H9 (cell line): ENCODE data around the gene MAML3. TPM values are rescaled to one million over a fixed set of nuclear protein-coding genes. Genes with fewer than 3 reads are reported as not detected.
A peak's percentile ranks its signal among the peaks of the same experiment; 100 is the strongest.

Source experiments
- DNase-seq: peaks from one replicate; pipeline ENCODE4 v3.0.0-alpha.2; 2017
- H2AFZ ChIP-seq: one replicate; pipeline ENCODE4 v1.6.1; 2013; ENCODE audit warnings: mild to moderate bottlenecking, low read length, control low read depth, moderate library complexity
- H2AK5ac ChIP-seq: 2 replicates; pipeline ENCODE4 v1.6.1; 2013; ENCODE audit warnings: low read length, control low read depth, mixed read lengths; ENCODE audit not compliant: insufficient read length
- H2BK120ac ChIP-seq: one replicate; pipeline ENCODE4 v1.6.1; 2013; ENCODE audit warnings: low read depth, mild to moderate bottlenecking, low read length, control low read depth, inconsistent platforms; ENCODE audit not compliant: poor library complexity, severe bottlenecking
- H2BK12ac ChIP-seq: 2 replicates; pipeline ENCODE4 v1.6.1; 2013; ENCODE audit warnings: low read length, control low read depth, mixed read lengths, low read depth; ENCODE audit not compliant: insufficient read length
- H2BK15ac ChIP-seq: 2 replicates; pipeline ENCODE4 v1.6.1; 2013; ENCODE audit warnings: low read depth, low read length, control low read depth
- H2BK20ac ChIP-seq: one replicate; pipeline ENCODE4 v1.6.1; 2013; ENCODE audit warnings: low read depth, mild to moderate bottlenecking, low read length, control low read depth, inconsistent platforms; ENCODE audit not compliant: poor library complexity, severe bottlenecking
- H2BK5ac ChIP-seq: 2 replicates; pipeline ENCODE4 v1.6.1; 2013; ENCODE audit warnings: low read length, control low read depth, mixed read lengths; ENCODE audit not compliant: insufficient read length
- H3K14ac ChIP-seq: 2 replicates; pipeline ENCODE4 v1.6.1; 2013; ENCODE audit warnings: low read length, control low read depth; ENCODE audit not compliant: insufficient read depth
- H3K18ac ChIP-seq: 2 replicates; pipeline ENCODE4 v1.6.1; 2013; ENCODE audit warnings: low read depth, mild to moderate bottlenecking, mixed read lengths, low read length, control low read depth; ENCODE audit not compliant: insufficient read length
- H3K23ac ChIP-seq: 2 replicates; pipeline ENCODE4 v1.6.1; 2013; ENCODE audit warnings: low read length, control low read depth, mixed read lengths, low read depth; ENCODE audit not compliant: insufficient read length
- H3K23me2 ChIP-seq: 2 replicates; pipeline ENCODE4 v1.6.1; 2013; ENCODE audit warnings: low read depth, mild to moderate bottlenecking, mixed read lengths, low read length, control low read depth; ENCODE audit not compliant: insufficient read length, poor library complexity, severe bottlenecking
- H3K27ac ChIP-seq: 2 replicates; pipeline ENCODE4 v1.5.1; 2013; ENCODE audit warnings: low read length, control low read depth, mixed read lengths, low read depth; ENCODE audit not compliant: insufficient read length
- H3K27me3 ChIP-seq: 2 replicates; pipeline ENCODE4 v1.6.1; 2013; ENCODE audit warnings: low read length, control low read depth, inconsistent platforms; ENCODE audit not compliant: insufficient read depth
- H3K4ac ChIP-seq: 2 replicates; pipeline ENCODE4 v1.6.1; 2013; ENCODE audit warnings: low read depth, mild to moderate bottlenecking, control low read depth, inconsistent platforms, low read length, moderate library complexity
- H3K4me1 ChIP-seq: 2 replicates; pipeline ENCODE4 v1.6.1; 2013; ENCODE audit warnings: low read length, control low read depth, inconsistent platforms; ENCODE audit not compliant: insufficient read depth
- H3K4me2 ChIP-seq: 2 replicates; pipeline ENCODE4 v1.6.1; 2013; ENCODE audit warnings: low read length, control low read depth, mixed read lengths; ENCODE audit not compliant: insufficient read length, insufficient read depth
- H3K56ac ChIP-seq: 2 replicates; pipeline ENCODE4 v1.6.1; 2013; ENCODE audit warnings: low read depth, mild to moderate bottlenecking, mixed read lengths, low read length, control low read depth; ENCODE audit not compliant: insufficient read length
- H3K79me1 ChIP-seq: 2 replicates; pipeline ENCODE4 v1.6.1; 2013; ENCODE audit warnings: low read depth, mild to moderate bottlenecking, moderate library complexity, low read length, control low read depth, inconsistent platforms; ENCODE audit not compliant: insufficient read depth, poor library complexity, severe bottlenecking
- H3K79me2 ChIP-seq: 2 replicates; pipeline ENCODE4 v1.6.1; 2013; ENCODE audit warnings: low read length, control low read depth, inconsistent platforms; ENCODE audit not compliant: insufficient read depth
- H3K9ac ChIP-seq: 2 replicates; pipeline ENCODE4 v1.6.1; 2013; ENCODE audit warnings: low read length, control low read depth, mixed read lengths; ENCODE audit not compliant: insufficient read length; ENCODE audit errors: extremely low read depth
- H3K9me3 ChIP-seq: one replicate; pipeline ENCODE4 v1.6.1; 2013; ENCODE audit warnings: low read depth, low read length, inconsistent platforms; ENCODE audit not compliant: control insufficient read depth
- H3T11ph ChIP-seq: one replicate; pipeline ENCODE4 v1.6.1; 2013; ENCODE audit warnings: mild to moderate bottlenecking, low read length, control low read depth, inconsistent platforms
- H4K20me1 ChIP-seq: one replicate; pipeline ENCODE4 v1.6.1; 2013; ENCODE audit not compliant: control insufficient read depth, insufficient read length, insufficient read depth
- H4K5ac ChIP-seq: 2 replicates; pipeline ENCODE4 v1.6.1; 2013; ENCODE audit warnings: low read depth, mild to moderate bottlenecking, mixed read lengths, low read length, control low read depth; ENCODE audit not compliant: insufficient read length
- H4K8ac ChIP-seq: replicated peaks from 2 replicates; pipeline ENCODE4 v1.6.1; 2013; ENCODE audit warnings: low read length, control low read depth, mixed read lengths, low read depth; ENCODE audit not compliant: insufficient read length
- H4K91ac ChIP-seq: 2 replicates; pipeline ENCODE4 v1.6.1; 2013; ENCODE audit warnings: low read depth, mild to moderate bottlenecking, moderate library complexity, mixed read lengths, low read length, control low read depth; ENCODE audit not compliant: insufficient read length
- H3K27ac Mint-ChIP-seq, 3 experiments: 2 replicates in 2 of 3; 3 replicates in 1 of 3; pipeline ENCODE4 v1.8.0; 2020 to 2021; ENCODE audit warnings: mixed read lengths in 3 of 3, mild to moderate bottlenecking in 1 of 3, moderate library complexity in 1 of 3
- H3K27me3 Mint-ChIP-seq: 2 replicates; pipeline ENCODE4 v1.8.0; 2021; ENCODE audit warnings: low read depth, mild to moderate bottlenecking, moderate library complexity, mixed read lengths
- H3K36me3 Mint-ChIP-seq, 3 experiments: 2 replicates in 2 of 3; 3 replicates in 1 of 3; pipeline ENCODE4 v1.8.0; 2020 to 2021; ENCODE audit warnings: low read depth in 3 of 3, mixed read lengths in 3 of 3; ENCODE audit not compliant: insufficient read depth in 1 of 3
- H3K4me1 Mint-ChIP-seq, 2 experiments: 2 replicates each; pipeline ENCODE4 v1.8.0; 2020; ENCODE audit warnings: mixed read lengths in 2 of 2
- H3K4me3 Mint-ChIP-seq, 2 experiments: 2 replicates in 1 of 2; 3 replicates in 1 of 2; pipeline ENCODE4 v1.8.0; 2020 to 2021; ENCODE audit warnings: mild to moderate bottlenecking in 2 of 2, mixed read lengths in 2 of 2, moderate library complexity in 1 of 2
- H3K9me3 Mint-ChIP-seq, 2 experiments: 2 replicates in 1 of 2; 3 replicates in 1 of 2; pipeline ENCODE4 v1.8.0; 2020; ENCODE audit warnings: mild to moderate bottlenecking in 2 of 2, mixed read lengths in 2 of 2, moderate library complexity in 1 of 2
- WGBS: extraction: QIAGEN DNeasy Blood & Tissue Kit; methylation state at CpG from one replicate; pipeline ENCODE4 v1.1.7; 2013; ENCODE audit warnings: missing lambda C conversion rate, low lambda C conversion rate, mixed read lengths; ENCODE audit not compliant: insufficient read length; ENCODE audit errors: extremely low coverage; 5-methylcytosine and 5-hydroxymethylcytosine counted together
- total RNA-seq: library from RNA; stranded (reverse); gene quantifications from 2 replicates; pipeline ENCODE4 v1.2.1, GENCODE V29; 2021
- TF ChIP-seq, protein P1 (sequence below): fragments of 200-600 bp; sonication (generic); conservative IDR thresholded peaks from 3 replicates; pipeline ENCODE4 v1.8.0; 2021; ENCODE audit warnings: antibody characterized with exemption, mild to moderate bottlenecking

The MAML3 gene
- total RNA-seq, 1 experiment from 2014 or later: 3.9 TPM

DNA sequence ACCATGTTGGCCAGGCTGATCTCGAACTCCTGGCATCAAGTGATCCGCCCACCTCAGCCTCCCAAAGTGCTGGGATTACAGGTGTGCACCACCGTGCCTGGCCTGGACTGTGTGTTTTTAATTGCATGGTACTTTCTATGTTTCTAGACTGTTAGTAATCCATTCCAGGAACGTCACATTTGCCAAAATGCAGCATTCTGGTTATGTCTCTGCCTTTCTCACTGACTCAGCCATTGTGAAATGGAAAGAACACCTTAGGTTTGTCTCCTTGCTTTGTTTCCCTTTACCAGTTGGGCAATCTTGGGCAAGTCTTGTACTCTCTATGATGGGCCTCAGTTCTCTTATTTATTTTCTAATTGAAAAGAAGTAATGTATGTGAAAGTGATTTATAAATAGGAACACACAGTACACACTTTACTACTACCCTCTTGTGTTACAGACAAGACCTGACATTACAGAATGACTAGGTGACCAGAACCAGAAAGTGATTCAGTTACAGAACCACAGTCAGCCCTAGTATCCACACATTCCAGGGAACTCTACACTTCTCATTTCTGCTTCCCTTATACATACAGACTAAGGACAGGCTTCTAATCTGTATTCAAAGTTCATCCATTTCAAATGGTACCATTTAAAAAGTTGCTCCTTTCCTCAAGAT is 301.2 kb downstream of the MAML3 start:
- H3K4me2 ChIP-seq: no peak overlapping the region
- no peak overlapping the region for H4K91ac ChIP-seq
- no peak overlapping the region for H2BK12ac ChIP-seq
- no peak for DNase-seq
- H3K18ac ChIP-seq: no peak overlapping the region
- H3T11ph ChIP-seq: no peak overlapping the region
- H2AK5ac ChIP-seq: no peak overlapping the region
- no peak overlapping the region for H4K8ac ChIP-seq
- peaks cover 0 to 2% (median 0%) of the 10 kb centered on the region in 3 experiments; a peak in 1 of 7 replicates for H3K36me3 Mint-ChIP-seq
- H4K20me1 ChIP-seq: no peaks in the 10 kb centered on the region
- no peaks in the 10 kb centered on the region for H3K79me1 ChIP-seq
- no peaks in the 10 kb centered on the region for H3K27me3 Mint-ChIP-seq
- no peaks in the 10 kb centered on the region for H3K79me2 ChIP-seq
- WGBS: no CpG with 5 or more reads among the region's 4 CpGs
- no peak overlapping the region for H4K5ac ChIP-seq
- H3K27me3 ChIP-seq: no peaks in the 10 kb centered on the region
- no peaks in the 10 kb centered on the region for H3K23me2 ChIP-seq
- H3K27ac Mint-ChIP-seq: peak overlapping the region in 2 of 3 experiments; percentile 23 to 97; a peak in 4 of 7 replicates
- no peak overlapping the region for H2BK120ac ChIP-seq
- H2BK20ac ChIP-seq: no peak overlapping the region
- no peak overlapping the region for H3K56ac ChIP-seq
- H3K23ac ChIP-seq: no peak overlapping the region
- H3K14ac ChIP-seq: no peak overlapping the region
- H3K4ac ChIP-seq: no peak overlapping the region
- H3K4me1 Mint-ChIP-seq: peaks cover 86 to 95% of the 10 kb centered on the region in 2 experiments
- H2AFZ ChIP-seq: no peak overlapping the region
- H2BK15ac ChIP-seq: no peak overlapping the region
- peak overlapping the region in 1 of 2 experiments; percentile 27; a peak in 1 of 5 replicates for H3K4me3 Mint-ChIP-seq
- TF ChIP-seq, protein P1, sequence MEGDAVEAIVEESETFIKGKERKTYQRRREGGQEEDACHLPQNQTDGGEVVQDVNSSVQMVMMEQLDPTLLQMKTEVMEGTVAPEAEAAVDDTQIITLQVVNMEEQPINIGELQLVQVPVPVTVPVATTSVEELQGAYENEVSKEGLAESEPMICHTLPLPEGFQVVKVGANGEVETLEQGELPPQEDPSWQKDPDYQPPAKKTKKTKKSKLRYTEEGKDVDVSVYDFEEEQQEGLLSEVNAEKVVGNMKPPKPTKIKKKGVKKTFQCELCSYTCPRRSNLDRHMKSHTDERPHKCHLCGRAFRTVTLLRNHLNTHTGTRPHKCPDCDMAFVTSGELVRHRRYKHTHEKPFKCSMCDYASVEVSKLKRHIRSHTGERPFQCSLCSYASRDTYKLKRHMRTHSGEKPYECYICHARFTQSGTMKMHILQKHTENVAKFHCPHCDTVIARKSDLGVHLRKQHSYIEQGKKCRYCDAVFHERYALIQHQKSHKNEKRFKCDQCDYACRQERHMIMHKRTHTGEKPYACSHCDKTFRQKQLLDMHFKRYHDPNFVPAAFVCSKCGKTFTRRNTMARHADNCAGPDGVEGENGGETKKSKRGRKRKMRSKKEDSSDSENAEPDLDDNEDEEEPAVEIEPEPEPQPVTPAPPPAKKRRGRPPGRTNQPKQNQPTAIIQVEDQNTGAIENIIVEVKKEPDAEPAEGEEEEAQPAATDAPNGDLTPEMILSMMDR: no peak
- H3K9ac ChIP-seq: no peak overlapping the region
- no peaks in the 10 kb centered on the region for H3K9me3 ChIP-seq
- peaks cover 7% of the 10 kb centered on the region; the same call in 1 of the 2 replicates for H3K4me1 ChIP-seq
- no peak overlapping the region for H2BK5ac ChIP-seq
- H3K9me3 Mint-ChIP-seq: no peaks in the 10 kb centered on the region; a peak in 1 of 5 replicates
- H3K27ac ChIP-seq: no peak overlapping the region
